Common myeloid progenitor, CD34-positive (primary cell): Measurements from ENCODE around the gene SULT4A1.

Source experiments
- CTCF ChIA-PET: fragments of 350-600 bp; sonication (Branson Sonifier 250); formaldehyde crosslinking; loops from one replicate; lab custom pipeline; 2021; ENCODE audit warnings: antibody characterized with exemption; lab: Charles Lee
- POLR2A ChIA-PET: fragments of 350-600 bp; sonication (Branson Sonifier 250); formaldehyde crosslinking; loops from one replicate; lab custom pipeline; 2021; ENCODE audit warnings: antibody characterized with exemption; lab: Charles Lee
- DNase-seq, 3 donors: peaks; one replicate each; pipeline versions ENCODE4 v3.0.0 to v3.0.0-alpha.2; 2013
- H3K27ac ChIP-seq, 2 experiments: 1 replicate in 1 of 2; 2 replicates in 1 of 2; pipeline ENCODE4 v1.7.0; 2013; ENCODE audit warnings: inconsistent platforms in 2 of 2, low read length in 2 of 2, mild to moderate bottlenecking in 2 of 2, low read depth in 1 of 2, moderate library complexity in 1 of 2; ENCODE audit not compliant: severe bottlenecking in 2 of 2, insufficient read depth in 1 of 2, poor library complexity in 1 of 2
- H3K27me3 ChIP-seq, 5 experiments: replicated peaks in 2 of 5; 1 replicate in 3 of 5; 2 replicates in 2 of 5; pipeline versions ENCODE4 v1.6.1 to v1.7.0; 2013; ENCODE audit warnings: low read length in 4 of 5, mild to moderate bottlenecking in 2 of 5, moderate library complexity in 2 of 5, inconsistent platforms in 1 of 5; ENCODE audit not compliant: insufficient read depth in 5 of 5, control insufficient read depth in 4 of 5
- H3K36me3 ChIP-seq, 4 experiments: 1 replicate in 2 of 4; 2 replicates in 2 of 4; pipeline versions ENCODE4 v1.6.1 to v1.7.0; 2013; ENCODE audit warnings: low read length in 3 of 4, control low read depth in 1 of 4, mild to moderate bottlenecking in 1 of 4; ENCODE audit not compliant: control insufficient read depth in 4 of 4, insufficient read depth in 4 of 4
- H3K4me1 ChIP-seq, 4 experiments: 1 replicate in 3 of 4; 2 replicates in 1 of 4; pipeline versions ENCODE4 v1.6.1 to v1.7.1; 2013; ENCODE audit warnings: low read length in 3 of 4, mild to moderate bottlenecking in 3 of 4, control low read depth in 1 of 4, inconsistent platforms in 1 of 4, moderate library complexity in 1 of 4; ENCODE audit not compliant: control insufficient read depth in 4 of 4, insufficient read depth in 4 of 4; ENCODE audit errors: control extremely low read depth in 1 of 4
- H3K4me3 ChIP-seq, 7 experiments: 1 replicate in 4 of 7; 2 replicates in 3 of 7; pipeline versions ENCODE4 v1.5.1 to v1.7.0; 2013; ENCODE audit warnings: mild to moderate bottlenecking in 7 of 7, low read length in 6 of 7, moderate library complexity in 6 of 7, inconsistent platforms in 2 of 7, low read depth in 2 of 7, control low read depth in 1 of 7; ENCODE audit not compliant: insufficient read depth in 4 of 7, control insufficient read depth in 1 of 7; ENCODE audit errors: extremely low read depth in 1 of 7
- H3K9me3 ChIP-seq, 5 experiments: 1 replicate in 4 of 5; 2 replicates in 1 of 5; pipeline versions ENCODE4 v1.6.1 to v1.7.1; 2013; ENCODE audit warnings: low read length in 4 of 5, mild to moderate bottlenecking in 2 of 5, inconsistent platforms in 1 of 5, low read depth in 1 of 5, moderate library complexity in 1 of 5; ENCODE audit not compliant: control insufficient read depth in 4 of 5, insufficient read depth in 2 of 5; ENCODE audit errors: control extremely low read depth in 1 of 5
- WGBS: methylation state at CpG from one replicate; pipeline ENCODE4 v1.1.5; 2013; ENCODE audit not compliant: insufficient coverage; 5-methylcytosine and 5-hydroxymethylcytosine counted together

The SULT4A1 gene

DNA sequence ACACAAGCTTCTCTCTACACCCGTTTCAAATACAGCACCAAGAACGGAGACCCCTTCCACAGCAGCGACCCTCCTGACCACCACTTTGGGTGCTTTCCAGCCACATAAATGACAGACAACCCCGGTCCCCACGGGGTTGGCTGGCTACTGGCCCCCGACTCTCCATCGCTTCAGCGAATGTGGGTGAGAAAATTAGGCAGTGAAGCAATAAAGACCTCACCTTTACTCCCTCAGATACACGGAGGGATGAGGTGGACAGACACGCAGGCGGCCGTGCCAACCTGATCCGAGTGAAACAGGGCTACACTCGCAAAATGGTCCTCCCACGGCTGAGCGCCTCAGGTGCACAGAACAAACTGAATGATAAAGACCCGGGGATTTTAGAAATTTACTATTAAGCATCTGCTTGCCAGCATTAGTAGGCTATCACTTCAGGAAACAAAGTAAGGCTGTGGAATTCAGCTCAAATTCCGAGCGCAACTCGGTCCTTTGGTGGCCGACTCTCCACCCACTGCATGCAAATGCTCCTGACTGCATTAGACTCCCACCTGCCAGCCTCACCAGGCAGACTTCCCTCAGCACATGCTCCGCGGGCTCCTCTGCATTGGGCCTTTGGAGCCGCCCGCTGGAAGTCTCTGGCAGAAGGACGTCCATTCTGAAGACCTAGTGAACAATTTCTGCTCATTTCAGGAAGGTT, 37.4 kb downstream of the SULT4A1 start:
- ChIA-PET POLR2A (no interaction called here), CTCF (no interaction called here)
- no peaks in the 10 kb centered on the region for H3K4me1 ChIP-seq

DNA sequence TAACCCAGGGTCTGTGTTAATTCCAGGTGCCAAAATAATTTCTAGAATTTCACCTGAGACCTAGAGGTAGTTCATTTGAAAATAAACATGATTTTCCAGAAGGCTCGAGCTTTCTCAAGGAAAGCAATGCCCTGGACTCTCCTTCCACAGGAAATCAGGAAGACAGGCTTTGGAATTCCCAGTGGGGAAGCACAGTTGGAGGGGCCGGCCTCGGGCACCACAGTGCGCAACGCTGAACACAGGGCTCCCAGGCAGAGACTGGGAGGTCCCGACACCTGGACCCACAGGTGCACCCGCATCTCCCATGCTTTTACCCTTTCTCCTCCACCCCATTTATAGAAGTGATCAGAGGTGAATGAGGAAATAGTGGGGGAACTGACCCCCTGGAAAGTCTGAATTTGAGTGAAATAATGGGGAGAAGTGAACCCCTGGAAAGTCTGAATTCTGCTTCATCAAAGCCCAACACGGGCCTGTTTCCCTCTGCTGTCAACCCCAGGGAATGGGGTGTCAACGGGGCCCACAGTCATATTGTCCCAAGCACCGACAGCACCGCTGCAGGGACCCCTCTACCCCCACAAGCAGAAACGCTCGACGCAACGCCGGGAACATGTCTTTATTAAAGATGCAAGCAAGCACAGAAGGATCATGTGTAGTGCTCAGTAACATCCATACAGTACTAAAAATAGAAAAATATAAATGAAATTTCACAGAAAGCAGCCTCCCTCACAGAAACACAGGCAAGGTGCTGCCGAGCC, 38.2 kb downstream of the SULT4A1 start:
- ChIA-PET CTCF (no interaction called here), POLR2A (no interaction called here)
- Histone ChIP-seq H3K27me3 (peaks cover 0 to 19% (median 2%) of the 10 kb centered on the region in 5 experiments), H3K36me3 (no peaks in the 10 kb centered on the region), H3K27ac (no peak overlapping the region), H3K4me1 (no peaks in the 10 kb centered on the region), H3K4me3 (no peak overlapping the region), H3K9me3 (no peaks in the 10 kb centered on the region)
- DNase-seq, result no peak
- 89% methylated on average over 4 of the region's 17 CpGs for WGBS

More for the DNA sequence above, 37.4 kb downstream of the SULT4A1 start:
- no peak for DNase-seq
- no peak overlapping the region for H3K4me3 ChIP-seq
- H3K9me3 ChIP-seq, result no peaks in the 10 kb centered on the region
- H3K36me3 ChIP-seq, result no peaks in the 10 kb centered on the region
- WGBS, result 95% methylated on average over 21 of the region's 26 CpGs
- H3K27ac ChIP-seq, result no peak overlapping the region
- peaks cover 0 to 19% (median 2%) of the 10 kb centered on the region in 5 experiments for H3K27me3 ChIP-seq

DNA sequence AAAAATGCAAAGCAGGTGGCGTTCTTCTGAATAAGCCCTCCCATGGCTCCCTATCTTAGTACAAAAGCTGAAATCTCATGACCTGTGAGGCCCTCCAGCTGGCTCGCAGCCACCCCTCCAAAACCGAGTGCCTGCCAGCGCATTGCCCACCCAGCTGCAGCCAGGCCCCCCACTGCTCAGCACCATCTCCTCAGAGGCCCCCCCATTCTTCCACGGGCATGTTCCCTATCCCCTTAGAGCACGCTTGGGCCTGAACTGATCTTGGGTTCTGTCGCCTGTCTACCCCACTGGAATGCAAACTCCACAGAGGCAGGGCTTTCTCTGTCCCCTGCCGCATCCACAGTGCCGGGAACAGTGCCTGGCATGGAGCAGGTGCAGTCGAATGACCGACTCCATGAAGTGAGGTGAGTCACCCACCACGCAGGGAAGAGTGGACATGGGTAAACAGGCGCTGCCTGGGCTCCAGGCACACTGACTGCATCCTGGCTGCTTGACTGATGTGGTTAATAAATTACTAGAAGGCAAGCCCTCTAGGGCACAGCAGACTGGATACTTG, 38.9 kb downstream of the SULT4A1 start:
- ChIA-PET POLR2A (no interaction called here), CTCF (no interaction called here)
- no peak for DNase-seq
- Histone ChIP-seq H3K4me3 (no peak overlapping the region), H3K9me3 (no peaks in the 10 kb centered on the region), H3K27ac (no peak overlapping the region), H3K27me3 (peaks cover 0 to 19% (median 2%) of the 10 kb centered on the region in 5 experiments), H3K36me3 (no peaks in the 10 kb centered on the region), H3K4me1 (no peaks in the 10 kb centered on the region)
- WGBS, result 87% methylated on average over 13 of the region's 13 CpGs

DNA sequence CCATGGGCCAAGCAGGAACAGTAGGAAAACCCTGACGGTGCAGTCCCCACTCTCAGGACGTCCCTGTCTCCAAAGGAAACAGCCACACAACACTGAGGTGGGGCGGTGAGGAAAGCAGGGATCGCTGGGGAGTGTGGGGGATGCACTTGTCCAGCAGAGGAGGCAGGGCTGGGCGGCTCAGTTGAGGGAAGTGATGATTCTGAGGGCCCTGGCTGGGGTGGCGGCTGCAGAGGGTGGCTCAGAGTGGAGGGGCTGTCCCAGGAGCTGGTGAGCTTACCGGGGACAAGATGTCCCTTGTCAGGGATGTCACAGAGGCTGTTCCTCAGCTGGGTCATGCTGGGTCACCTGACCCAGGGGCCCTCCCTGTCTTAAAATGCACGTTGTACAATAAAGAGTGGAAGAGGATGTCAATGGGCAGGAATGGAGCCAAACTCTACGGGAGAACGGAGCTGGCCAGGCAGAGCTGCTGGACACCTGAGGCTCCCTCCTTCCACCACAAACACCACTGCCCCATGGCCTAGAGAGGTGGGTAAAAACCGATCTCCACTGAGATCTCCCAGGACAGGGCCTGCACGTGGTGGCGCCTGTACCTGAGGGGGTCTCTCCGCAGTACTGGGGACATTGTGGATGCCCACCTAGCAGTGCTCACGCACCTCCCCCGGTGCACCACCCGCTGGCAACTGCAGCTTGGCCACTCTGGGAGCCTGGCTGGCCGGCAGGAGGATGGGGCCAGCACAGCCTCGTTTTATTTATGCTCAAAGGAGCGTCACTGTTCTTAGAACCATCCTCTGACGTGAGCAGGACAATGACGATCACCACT, 40.5 kb downstream of the SULT4A1 start:
- ChIA-PET POLR2A (no interaction called here), CTCF (no interaction called here)
- WGBS, result 82% methylated on average over 19 of the region's 22 CpGs
- no peaks in the 10 kb centered on the region for H3K9me3 ChIP-seq
- H3K36me3 ChIP-seq, result no peaks in the 10 kb centered on the region
- DNase-seq, result no peak
- H3K4me3 ChIP-seq, result no peak overlapping the region
- H3K27ac ChIP-seq, result no peak overlapping the region
- peaks cover 0 to 19% (median 2%) of the 10 kb centered on the region in 5 experiments for H3K27me3 ChIP-seq
- no peaks in the 10 kb centered on the region for H3K4me1 ChIP-seq

DNA sequence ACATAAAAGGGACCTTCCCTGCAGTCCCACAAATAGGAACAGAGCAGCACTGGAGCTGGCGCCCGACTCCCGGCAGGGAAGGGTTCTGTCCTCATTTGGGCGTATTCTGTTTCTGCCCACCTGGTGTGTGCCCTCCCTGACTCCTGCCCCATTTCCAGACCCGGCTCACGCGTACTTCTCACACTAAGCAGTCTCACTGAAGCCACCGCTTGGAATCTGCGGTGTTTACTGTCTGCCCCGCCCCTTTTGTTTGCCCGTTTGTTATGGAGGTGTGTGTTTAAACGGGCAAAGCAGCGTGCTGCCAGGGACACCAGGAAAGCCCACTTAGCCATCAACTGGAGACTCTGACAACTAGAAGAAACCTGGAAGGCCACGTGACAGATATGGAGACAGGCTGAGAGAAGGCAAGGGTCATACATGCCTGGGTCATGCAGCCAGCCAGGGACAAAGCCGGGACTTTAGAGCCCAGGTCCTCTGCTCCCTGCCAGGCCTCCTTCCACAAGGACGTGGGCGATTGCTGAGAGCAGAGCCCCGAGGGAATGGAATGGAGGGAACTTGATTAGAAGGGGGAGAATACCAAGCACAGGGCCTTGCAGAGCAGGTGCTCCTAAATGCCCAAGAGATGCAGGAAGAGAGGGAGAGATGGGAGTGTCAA, 41.5 kb downstream of the SULT4A1 start:
- 81% methylated on average over 15 of the region's 18 CpGs for WGBS

DNA sequence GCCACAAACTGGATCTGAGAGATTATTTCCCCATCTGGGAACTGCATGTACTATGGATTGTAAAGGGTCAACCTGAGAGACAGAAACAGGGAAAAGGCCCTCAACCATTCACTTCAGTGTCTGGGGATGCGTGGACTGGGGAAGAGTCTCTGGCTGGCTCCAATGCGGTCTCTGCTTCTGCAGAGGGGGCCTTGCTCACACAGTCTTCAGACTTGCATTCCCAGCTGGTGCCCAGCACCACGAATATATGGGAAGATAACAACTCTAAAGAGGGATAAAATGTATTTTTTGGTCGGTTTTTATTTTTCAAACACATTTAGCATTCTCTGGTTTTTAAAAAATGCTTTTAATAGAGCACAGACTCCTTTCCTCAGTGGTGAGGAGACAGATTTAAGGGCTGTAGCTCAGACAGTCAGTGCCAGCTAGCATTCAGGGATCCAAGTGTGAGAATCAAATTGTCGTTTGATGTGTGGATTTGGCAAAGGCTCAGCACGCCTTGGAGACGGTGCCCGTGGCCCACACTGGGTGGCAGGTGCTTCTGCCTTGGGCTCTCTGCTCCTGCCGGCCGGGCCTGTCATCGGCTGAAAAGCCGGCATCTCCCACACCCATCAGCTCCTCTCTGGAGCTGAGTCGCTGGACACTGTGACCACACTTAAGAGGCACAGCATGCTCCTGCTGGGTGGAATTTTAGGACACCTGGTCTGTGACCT, 42.2 kb downstream of the SULT4A1 start:
- Histone ChIP-seq H3K27me3 (peaks cover 0 to 19% (median under 1%) of the 10 kb centered on the region in 5 experiments), H3K27ac (no peak overlapping the region), H3K36me3 (no peaks in the 10 kb centered on the region), H3K4me1 (no peaks in the 10 kb centered on the region), H3K9me3 (no peaks in the 10 kb centered on the region), H3K4me3 (no peak overlapping the region)
- no peak for DNase-seq
- POLR2A ChIA-PET, result no interaction called here
- 96% methylated on average over 5 of the region's 13 CpGs for WGBS
- CTCF ChIA-PET, result no interaction called here

More for the DNA sequence above, 41.5 kb downstream of the SULT4A1 start:
- POLR2A ChIA-PET, result no interaction called here
- H3K27me3 ChIP-seq, result peaks cover 0 to 19% (median 2%) of the 10 kb centered on the region in 5 experiments
- H3K27ac ChIP-seq, result no peak overlapping the region
- CTCF ChIA-PET, result no interaction called here
- no peaks in the 10 kb centered on the region for H3K9me3 ChIP-seq
- no peaks in the 10 kb centered on the region for H3K36me3 ChIP-seq
- H3K4me1 ChIP-seq, result no peaks in the 10 kb centered on the region
- no peak overlapping the region for H3K4me3 ChIP-seq
- no peak for DNase-seq
